CMK (cell line): ENCODE results near the gene SH3D21.

Experiments used
- DNase-seq: peaks from one replicate; pipeline ENCODE4 v3.0.0-alpha.2; 2010; ENCODE audit warnings: low read depth

The SH3D21 gene

GRCh38 chr1:36359383-36359782 lies 53.2 kb downstream of the SH3D21 start:
- DNase-seq: no peak

GRCh38 chr1:36359911-36360550 lies 53.9 kb downstream of the SH3D21 start:
- no peak for DNase-seq

GRCh38 chr1:36365381-36365780 lies 59.2 kb downstream of the SH3D21 start:
- no peak for DNase-seq

DNA sequence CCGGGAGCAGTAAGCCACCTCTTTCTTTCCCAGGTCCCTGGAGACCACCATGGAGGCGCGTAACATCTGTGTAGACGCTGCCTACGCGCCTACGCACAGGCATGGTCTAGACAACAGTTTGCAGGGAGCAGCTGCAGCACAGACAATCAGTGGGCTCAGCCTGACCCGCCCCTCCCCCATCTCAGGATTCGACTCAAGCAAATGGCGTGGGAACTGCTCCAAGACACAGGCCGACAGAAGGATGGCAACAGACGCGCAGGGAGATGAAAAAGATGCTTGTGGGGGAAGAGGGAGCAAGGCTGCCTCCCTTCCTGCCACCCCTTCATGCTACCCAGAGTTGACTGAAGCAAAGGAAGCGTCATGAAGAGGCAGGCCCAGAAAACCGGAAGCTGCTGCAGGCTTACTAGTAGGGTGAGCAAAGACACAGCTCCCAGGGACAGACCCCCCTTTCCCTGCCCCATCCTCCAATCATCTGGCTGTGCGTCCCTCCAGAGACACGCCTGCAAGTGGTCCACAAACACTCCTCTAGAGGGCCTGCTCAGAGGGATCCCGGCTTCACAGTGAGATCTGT lies 60.0 kb downstream of the SH3D21 start:
- DNase-seq: no peak

- DNase-seq: no peak
Measured at GRCh38 chr1:36367066-36367465, 60.9 kb downstream of the SH3D21 start.

DNA sequence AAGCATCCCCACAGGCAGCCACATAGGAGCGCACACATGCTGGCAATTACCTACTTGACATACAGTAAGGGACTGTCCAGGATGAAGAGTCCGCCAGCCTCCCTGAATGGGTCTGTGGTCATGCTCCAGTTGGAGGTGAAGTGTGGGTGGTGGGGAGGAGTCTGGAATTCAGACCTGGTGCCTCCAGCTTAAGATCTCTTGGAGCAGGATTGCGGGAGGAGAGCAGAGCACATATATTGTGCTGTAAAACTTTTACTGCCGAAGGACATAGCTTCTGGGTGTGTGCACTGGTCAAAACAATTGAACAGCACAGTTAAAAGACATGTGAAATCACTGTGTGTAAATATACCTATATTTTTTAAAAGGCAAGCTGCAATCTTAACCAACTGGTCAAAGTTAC lies 61.6 kb downstream of the SH3D21 start:
- no peak for DNase-seq

DNA sequence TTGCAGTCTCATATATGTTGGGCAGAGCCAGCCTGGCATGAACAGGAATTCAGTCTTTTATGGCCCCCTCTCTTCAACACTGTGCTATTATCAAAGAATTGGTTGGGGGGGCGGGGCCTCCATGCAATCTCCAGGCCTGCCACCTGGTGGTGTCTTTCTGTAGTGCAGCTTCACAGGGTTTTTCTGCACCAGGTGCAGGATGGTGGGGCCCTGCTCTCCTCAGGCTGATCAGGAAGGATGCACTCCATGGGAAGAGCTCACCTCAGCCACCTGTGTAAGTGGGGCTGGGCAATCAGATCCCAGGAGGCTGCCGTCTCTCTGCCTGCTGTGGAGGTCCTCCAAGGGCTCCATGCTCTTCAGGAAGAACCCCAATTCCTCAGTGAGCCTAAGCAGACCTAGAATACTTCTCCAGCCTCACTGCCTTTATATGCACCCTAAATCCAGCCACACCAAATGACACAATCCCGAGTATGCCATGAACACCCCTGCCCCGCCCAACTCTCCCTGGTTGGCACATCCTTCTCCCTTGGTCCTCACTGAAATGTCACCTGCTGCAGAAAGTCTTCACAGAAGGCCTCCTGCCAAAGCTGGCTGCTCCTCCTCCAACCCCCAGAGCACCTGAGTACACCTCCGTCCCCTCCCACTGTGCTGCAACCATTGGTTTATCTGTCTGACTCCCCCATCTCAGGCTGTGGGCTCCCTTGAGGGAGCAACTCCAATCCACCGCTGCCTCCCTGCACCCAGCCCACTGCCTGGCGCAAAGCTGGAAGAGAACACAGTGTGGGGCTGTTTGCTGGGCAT lies 63.1 kb downstream of the SH3D21 start:
- DNase-seq: no peak
